ENCODE data around the gene KRTAP4-16. TPM values are rescaled to one million over a fixed set of nuclear protein-coding genes. Genes with fewer than 3 reads are reported as not detected.
"Not testable (repeated sequence)": the region's sequence is repeated elsewhere in the genome, so short reads cannot be mapped to it uniquely, and the experiment has no call there.

KRTAP4-16 gene
- total RNA-seq, 1 donor from 2014 or later = not detected

DNA sequence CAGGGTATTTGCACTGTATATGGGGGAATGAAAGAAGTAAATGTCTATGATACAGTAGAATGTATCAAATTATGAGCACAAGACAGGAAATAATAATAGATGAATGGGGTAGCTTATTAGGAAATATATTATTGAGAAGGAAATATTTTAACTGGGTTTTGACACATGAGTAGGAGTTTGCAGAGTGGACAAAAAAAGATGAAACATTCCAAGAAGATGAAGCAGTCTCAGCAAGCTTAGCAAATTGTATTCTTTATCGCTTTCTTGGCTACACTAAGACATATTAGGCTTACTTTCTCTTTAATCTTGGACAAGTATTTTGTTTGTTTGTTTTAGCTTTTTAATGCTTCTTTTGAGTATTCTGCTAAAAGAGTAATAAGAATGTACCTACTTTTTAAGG, 1.9 kb upstream of the KRTAP4-16 start:
- peaks cover 29% of the 10 kb centered on the region for H3K4me1 Mint-ChIP-seq (ENCODE audit: low read depth, unreplicated experiment)
- no peak overlapping the region for H3K27ac ChIP-seq (ENCODE audit: low read depth, low read length)
- H3K4me3 ChIP-seq (ENCODE audit: insufficient read depth, low read depth, low read length) = no peak overlapping the region
- H3K27me3 ChIP-seq (ENCODE audit: insufficient read depth, low read length) = no peaks in the 10 kb centered on the region
- H3K4me3 Mint-ChIP-seq (ENCODE audit: unreplicated experiment) = no peak overlapping the region
- DNase-seq (ENCODE audit: low read depth) (no peak), FAIRE-seq (no peak)
- no peaks in the 10 kb centered on the region for H4K20me1 ChIP-seq (ENCODE audit: insufficient read depth, low read length)
- no peak overlapping the region for H3K4me2 ChIP-seq (ENCODE audit: low read length)
- H3K36me3 Mint-ChIP-seq (ENCODE audit: low read depth, unreplicated experiment) = no peaks in the 10 kb centered on the region
- H2AFZ ChIP-seq (ENCODE audit: low read depth, low read length) = no peak overlapping the region
- H3K27me3 Mint-ChIP-seq (ENCODE audit: low read depth, unreplicated experiment) = no peaks in the 10 kb centered on the region
- TF ChIP-seq EZH2 (IDR thresholded peaks at IDR 0.05; ENCODE audit: insufficient read depth, low read length) = no peak
- H3K9ac ChIP-seq (ENCODE audit: low read length) = no peak overlapping the region
- no peaks in the 10 kb centered on the region for H3K36me3 ChIP-seq (ENCODE audit: insufficient read depth, low read length)
- no peaks in the 10 kb centered on the region for H3K9me3 Mint-ChIP-seq (ENCODE audit: unreplicated experiment)
- H3K79me2 ChIP-seq (ENCODE audit: insufficient read depth, low read length) = no peaks in the 10 kb centered on the region
- peaks cover 5% of the 10 kb centered on the region for H3K4me1 ChIP-seq (ENCODE audit: insufficient read depth, low read length)
- no peaks in the 10 kb centered on the region for H3K9me3 ChIP-seq (ENCODE audit: insufficient read depth, low read depth, low read length)
- peak overlapping the region; percentile 79 for H3K27ac Mint-ChIP-seq (ENCODE audit: unreplicated experiment)

DNA sequence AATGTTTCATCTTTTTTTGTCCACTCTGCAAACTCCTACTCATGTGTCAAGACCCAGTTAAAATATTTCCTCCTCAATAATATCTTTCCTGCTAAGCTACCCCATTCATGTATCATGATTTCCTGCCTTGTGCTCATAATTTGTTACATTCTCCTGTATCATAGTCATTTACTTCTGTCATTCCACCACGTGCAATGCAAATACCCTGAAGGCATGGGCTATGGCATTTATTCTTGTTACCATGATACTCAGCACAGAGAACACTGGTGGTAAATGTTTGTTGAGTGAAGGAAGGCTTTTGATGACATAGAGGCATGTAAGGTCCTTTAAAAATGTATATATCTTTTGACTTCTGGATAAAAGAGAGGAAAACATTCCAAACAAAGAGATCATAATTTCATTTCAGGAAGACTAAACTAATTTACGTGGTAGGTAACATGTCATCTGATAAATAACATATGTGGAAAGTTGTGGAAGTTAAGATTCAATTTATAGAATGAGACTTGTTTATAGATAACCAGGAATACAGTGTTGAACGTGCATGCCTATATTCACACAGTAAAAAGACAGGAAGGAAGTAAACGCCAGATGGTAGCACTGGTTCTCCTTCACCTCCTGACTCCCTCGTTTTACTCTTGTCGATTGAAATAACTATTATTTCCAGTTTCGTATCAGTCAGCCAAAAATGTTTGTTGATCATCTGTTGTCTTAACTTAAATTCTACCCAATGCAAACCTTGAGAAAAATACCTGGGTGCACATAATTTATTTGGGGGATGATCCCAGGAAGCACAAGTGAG, 2.1 kb downstream of the KRTAP4-16 start:
- not testable (repeated sequence) for H3K9ac ChIP-seq (ENCODE audit: low read length); H3K4me1 ChIP-seq (ENCODE audit: insufficient read depth, low read length); H3K4me3 ChIP-seq (ENCODE audit: insufficient read depth, low read depth, low read length); H3K9me3 ChIP-seq (ENCODE audit: insufficient read depth, low read depth, low read length); H3K4me3 Mint-ChIP-seq (ENCODE audit: unreplicated experiment); H3K4me2 ChIP-seq (ENCODE audit: low read length); H2AFZ ChIP-seq (ENCODE audit: low read depth, low read length); H3K79me2 ChIP-seq (ENCODE audit: insufficient read depth, low read length); H3K27me3 Mint-ChIP-seq (ENCODE audit: low read depth, unreplicated experiment); H3K9me3 Mint-ChIP-seq (ENCODE audit: unreplicated experiment); H3K27me3 ChIP-seq (ENCODE audit: insufficient read depth, low read length); H4K20me1 ChIP-seq (ENCODE audit: insufficient read depth, low read length); H3K36me3 ChIP-seq (ENCODE audit: insufficient read depth, low read length); H3K36me3 Mint-ChIP-seq (ENCODE audit: low read depth, unreplicated experiment)
- Mint-ChIP-seq H3K4me1 (ENCODE audit: low read depth, unreplicated experiment) (peaks cover 30% of the 10 kb centered on the region), H3K27ac (ENCODE audit: unreplicated experiment) (peak overlapping the region; percentile 59)
- peak overlapping the region; percentile 25 for H3K27ac ChIP-seq (ENCODE audit: low read depth, low read length)
- DNase-seq (ENCODE audit: low read depth) (peak; percentile 40), FAIRE-seq (peak; percentile 80)

DNA sequence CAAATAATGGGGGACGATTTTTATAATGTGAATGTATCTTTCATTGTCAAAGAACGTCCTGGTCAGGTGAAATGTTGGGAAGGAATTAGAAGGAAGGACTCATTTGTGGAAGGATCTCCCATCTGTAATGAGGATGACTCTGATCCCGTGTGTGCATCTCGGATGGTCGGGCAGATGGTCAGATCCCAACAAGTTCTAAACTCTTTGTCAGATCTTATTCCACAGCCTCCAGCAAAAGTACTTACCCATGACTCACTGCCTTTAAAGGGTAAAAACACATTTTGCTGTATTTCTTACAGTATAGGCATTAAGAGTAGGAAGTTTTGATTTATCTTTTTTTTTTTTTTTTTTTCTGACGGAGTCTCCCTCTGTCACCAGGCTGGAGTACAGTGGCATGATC, 3.5 kb downstream of the KRTAP4-16 start:
- Mint-ChIP-seq H3K27me3 (ENCODE audit: low read depth, unreplicated experiment) (no peaks in the 10 kb centered on the region), H3K9me3 (ENCODE audit: unreplicated experiment) (peaks cover 2% of the 10 kb centered on the region), H3K36me3 (ENCODE audit: low read depth, unreplicated experiment) (no peaks in the 10 kb centered on the region), H3K4me3 (ENCODE audit: unreplicated experiment) (no peak overlapping the region), H3K27ac (ENCODE audit: unreplicated experiment) (peak overlapping the region; percentile 48), H3K4me1 (ENCODE audit: low read depth, unreplicated experiment) (peaks cover 22% of the 10 kb centered on the region)
- Histone ChIP-seq H3K9me3 (ENCODE audit: insufficient read depth, low read depth, low read length) (no peaks in the 10 kb centered on the region), H3K27me3 (ENCODE audit: insufficient read depth, low read length) (no peaks in the 10 kb centered on the region), H3K36me3 (ENCODE audit: insufficient read depth, low read length) (no peaks in the 10 kb centered on the region), H3K79me2 (ENCODE audit: insufficient read depth, low read length) (no peaks in the 10 kb centered on the region), H3K4me1 (ENCODE audit: insufficient read depth, low read length) (peaks cover 3% of the 10 kb centered on the region), H2AFZ (ENCODE audit: low read depth, low read length) (no peak overlapping the region), H4K20me1 (ENCODE audit: insufficient read depth, low read length) (no peaks in the 10 kb centered on the region), H3K4me2 (ENCODE audit: low read length) (peak overlapping the region; percentile 41), H3K4me3 (ENCODE audit: insufficient read depth, low read depth, low read length) (no peak overlapping the region), H3K27ac (ENCODE audit: low read depth, low read length) (no peak overlapping the region), H3K9ac (ENCODE audit: low read length) (no peak overlapping the region)
- DNase-seq (ENCODE audit: low read depth) (peak; percentile 29), FAIRE-seq (peak; percentile 59)
- TF ChIP-seq EZH2 (IDR thresholded peaks at IDR 0.05; ENCODE audit: insufficient read depth, low read length) = no peak
- TF ChIP-seq, protein P1, sequence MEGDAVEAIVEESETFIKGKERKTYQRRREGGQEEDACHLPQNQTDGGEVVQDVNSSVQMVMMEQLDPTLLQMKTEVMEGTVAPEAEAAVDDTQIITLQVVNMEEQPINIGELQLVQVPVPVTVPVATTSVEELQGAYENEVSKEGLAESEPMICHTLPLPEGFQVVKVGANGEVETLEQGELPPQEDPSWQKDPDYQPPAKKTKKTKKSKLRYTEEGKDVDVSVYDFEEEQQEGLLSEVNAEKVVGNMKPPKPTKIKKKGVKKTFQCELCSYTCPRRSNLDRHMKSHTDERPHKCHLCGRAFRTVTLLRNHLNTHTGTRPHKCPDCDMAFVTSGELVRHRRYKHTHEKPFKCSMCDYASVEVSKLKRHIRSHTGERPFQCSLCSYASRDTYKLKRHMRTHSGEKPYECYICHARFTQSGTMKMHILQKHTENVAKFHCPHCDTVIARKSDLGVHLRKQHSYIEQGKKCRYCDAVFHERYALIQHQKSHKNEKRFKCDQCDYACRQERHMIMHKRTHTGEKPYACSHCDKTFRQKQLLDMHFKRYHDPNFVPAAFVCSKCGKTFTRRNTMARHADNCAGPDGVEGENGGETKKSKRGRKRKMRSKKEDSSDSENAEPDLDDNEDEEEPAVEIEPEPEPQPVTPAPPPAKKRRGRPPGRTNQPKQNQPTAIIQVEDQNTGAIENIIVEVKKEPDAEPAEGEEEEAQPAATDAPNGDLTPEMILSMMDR (IDR thresholded peaks at IDR 0.05; ENCODE audit: insufficient read depth, low read depth, low read length) = no peak
